Fibroblast of skin of left biceps (primary cell): ENCODE measurements around the gene CEBPA.
"Not testable (repeated sequence)": the region's sequence is repeated elsewhere in the genome, so short reads cannot be mapped to it uniquely, and the experiment has no call there.

Experiments used
- DNase-seq, 2 experiments: peaks; one replicate each; pipeline ENCODE4 v3.0.0-alpha.2; 2013; ENCODE audit warnings: low read depth in 2 of 2

Gene CEBPA

DNA sequence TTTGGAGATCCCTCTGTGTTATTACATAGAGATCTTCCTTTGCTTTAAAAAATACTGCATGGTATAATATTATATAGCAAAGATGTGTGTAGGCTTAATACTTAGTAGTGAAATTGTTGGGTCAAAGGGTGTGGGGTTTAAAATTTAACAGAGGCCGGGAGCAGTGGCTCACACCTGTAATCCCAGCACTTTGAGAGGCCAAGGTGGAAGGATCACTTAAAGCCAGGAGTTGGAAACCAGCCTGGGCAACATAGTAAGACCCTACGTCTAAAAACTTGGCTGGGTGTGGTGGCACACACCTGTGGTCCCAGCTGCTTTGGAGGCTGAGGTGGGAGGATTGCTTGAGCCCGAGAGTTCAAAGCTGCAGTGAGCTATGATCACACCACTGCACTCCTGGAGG, 22.3 kb upstream of the CEBPA start:
- no peak for DNase-seq

DNA sequence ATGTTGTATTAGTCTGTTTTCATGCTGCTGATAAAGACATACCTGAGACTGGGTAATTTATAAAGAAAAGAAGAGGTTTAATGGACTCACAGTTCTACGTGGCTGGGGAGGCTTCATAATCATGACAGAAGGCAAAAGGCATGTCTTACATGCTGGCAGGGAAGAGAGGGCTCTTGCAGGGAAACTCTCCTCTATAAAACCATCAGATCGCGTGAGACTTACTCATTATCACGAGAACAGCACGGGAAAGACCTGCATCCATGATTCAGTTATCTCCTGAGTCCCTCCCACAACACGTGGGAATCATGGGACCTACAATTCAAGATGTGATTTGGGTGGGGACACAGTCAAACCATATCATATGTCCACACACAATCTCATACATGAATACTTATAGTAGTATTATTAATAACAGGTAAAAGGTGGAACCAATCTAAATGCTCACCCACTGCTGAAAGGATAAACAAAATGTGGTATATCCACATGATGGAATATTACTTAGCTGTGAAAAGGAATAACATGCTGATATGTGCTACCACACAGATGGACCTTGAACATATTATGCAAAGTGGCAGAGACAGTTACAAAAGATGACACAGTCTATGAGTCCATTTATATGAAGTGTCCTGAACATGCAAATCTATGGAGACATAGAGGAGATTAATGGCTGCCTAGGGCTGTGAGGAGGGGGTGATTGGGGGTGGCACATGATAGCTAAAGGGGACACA, 20.9 kb upstream of the CEBPA start:
- no peak for DNase-seq

DNA sequence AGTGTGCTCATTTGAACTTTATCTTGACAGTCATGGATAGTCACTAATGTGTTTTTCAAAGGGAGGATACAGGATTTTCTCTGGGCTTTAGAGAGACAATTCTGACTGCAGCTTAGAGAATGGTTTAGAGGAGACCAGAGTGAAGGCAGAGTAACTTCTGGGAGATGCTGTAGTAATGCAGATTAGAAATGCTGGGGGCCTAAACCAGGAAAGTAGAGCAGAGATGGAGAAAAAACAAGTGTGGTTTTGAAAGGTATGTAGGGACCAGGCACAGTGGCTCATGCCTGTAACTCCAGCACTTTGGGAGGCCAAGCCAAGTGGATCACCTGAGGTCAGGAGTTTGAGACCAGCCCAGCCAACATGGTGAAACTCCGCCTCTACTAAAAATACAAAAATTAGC, 18.3 kb upstream of the CEBPA start:
- no peak for DNase-seq

GRCh38 chr19:33317991-33318390, 15.7 kb upstream of the CEBPA start:
- not testable (repeated sequence) for DNase-seq

DNA sequence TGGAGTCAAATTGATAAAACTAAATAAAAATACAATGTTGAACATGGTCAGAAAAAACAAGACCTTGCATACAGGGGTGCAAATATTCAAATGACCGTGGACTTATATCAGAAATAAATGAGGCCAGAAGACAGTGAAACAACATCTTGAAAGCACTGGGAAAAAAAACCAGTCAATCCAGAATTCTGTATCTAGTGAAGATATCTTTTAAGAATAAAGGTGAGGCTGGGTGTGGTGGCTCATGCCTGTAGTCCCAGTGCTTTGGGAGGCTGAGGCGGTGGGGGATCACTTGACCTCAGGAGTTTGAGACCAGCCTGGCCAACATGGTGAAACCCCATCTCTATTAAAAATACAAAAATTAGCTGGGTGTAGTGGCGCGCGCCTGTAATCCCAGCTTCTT, 15.2 kb upstream of the CEBPA start:
- DNase-seq = no peak

- no peak for DNase-seq
Measured at GRCh38 chr19:33316541-33317264, 14.4 kb upstream of the CEBPA start.

DNA sequence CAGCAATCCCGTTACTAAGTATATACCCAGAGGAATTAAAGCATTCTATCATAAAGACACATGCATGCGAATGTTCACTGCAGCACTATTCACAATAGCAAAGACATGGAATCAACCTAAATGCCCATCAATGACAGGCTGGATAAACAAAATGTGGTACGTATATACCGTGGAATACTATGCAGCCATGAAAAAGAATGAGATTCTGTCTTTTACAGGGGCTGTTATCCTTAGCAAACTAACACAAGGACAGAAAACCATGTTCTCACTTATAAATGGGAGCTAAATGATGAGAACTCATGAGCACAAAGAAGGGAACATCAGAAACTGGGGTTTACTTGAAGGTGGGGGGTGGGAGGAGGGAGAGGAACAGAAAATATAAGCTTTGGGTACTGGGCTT, 10.5 kb upstream of the CEBPA start:
- DNase-seq = not testable (repeated sequence)

DNA sequence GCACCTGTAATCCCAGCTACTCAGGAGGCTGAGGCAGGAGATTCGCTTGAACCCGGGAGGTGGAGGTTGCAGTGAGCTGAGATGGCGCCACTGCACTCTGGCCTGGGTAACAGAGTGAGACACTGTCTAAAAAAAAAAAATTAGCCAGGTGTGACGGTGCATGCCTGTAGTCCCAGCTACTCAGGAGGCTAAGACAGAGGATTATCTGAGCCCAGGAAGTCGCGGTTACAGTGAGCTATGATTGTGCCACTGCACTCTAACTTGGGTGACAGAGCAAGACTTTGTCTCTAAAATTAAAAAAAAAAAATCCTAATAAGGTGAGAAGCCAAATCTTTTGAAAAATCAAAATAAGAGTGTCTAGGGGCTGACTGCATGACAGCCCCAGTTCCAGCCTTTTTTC, 9.7 kb upstream of the CEBPA start:
- DNase-seq = no peak

DNA sequence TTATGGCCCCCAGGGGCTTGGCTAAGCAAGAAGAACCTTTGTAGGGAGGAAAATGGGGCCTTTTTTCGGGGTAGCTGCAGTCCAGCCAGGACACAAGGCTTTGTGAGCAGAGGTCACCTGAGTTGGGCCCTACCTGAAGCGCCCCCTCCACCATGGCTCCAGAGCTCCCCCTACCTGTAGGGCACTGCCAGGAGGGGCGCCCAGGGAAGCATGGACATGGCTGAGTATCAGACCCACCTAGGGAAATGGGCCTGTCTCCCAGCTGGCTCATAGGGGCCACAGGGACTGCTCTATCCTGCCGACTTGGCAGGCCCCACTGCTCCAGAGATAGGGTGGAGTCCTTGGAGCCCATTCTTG, 9.0 kb upstream of the CEBPA start:
- DNase-seq = no peak

- DNase-seq = no peak
Measured at GRCh38 chr19:33310606-33311325, 8.4 kb upstream of the CEBPA start.

- DNase-seq = no peak
Measured at GRCh38 chr19:33309826-33310225, 7.5 kb upstream of the CEBPA start.

- DNase-seq = no peak
Measured at GRCh38 chr19:33306853-33307792, 4.8 kb upstream of the CEBPA start.

DNA sequence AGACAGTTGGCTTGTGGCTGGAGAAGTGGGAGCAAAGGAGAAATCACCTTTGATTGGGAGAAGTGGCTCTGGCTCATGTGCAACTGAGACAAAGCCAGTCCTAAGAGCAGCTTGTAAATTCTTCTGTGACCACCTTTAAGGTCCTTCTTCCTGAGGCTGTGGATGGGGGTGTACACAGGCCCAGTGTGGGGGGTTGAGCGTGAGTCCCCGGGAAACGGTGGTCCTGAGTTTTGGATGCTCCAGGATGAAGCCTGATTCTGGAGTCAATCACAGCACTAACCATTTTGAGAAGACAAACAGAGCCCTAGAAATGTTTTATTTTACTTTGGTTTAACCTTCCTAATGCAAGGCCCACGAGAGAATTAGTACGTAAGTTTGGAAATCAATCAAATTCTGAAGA, 3.9 kb upstream of the CEBPA start:
- no peak for DNase-seq

DNA sequence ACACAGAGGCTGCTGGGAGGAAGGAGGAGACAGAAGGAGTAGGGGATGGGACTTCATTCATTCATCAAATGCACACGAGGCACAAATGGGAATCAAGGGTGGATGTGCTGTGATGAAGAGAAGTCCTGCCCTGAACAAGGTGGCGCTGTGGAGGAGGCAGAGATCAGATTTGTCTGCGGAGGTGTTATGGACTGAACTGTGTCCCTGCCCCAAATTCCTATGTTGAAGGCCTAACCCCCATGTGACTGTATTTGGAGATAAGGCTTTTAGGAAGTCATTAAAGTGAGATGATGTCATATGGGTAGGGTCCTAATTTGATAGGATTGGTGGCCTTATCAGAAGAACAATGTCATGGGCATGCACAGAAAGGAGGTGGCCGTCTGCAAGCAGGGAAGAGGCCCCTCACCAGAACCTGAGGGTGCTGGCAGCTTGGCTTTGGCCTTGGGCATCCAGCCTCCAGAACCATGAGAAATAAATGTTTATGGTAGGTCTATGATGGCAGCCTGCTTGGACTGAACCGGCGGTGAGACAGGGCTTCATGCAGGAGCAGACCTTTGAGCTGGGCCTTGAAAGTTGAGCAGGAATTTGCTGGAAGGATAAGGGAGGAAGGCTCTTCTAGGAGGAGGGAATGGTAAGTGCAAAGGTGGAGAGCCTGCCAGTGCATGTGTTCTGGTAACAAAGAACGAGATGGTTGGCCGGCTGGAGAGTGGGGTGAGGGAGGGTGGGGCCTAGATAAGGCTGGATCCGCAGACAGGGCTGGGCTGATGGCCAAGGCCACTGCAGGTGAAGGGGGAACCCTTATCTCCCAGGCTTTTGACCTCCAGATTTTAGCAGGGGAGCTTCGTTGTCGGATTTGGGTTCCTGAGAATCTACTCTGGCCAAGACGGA, 2.7 kb upstream of the CEBPA start:
- no peak for DNase-seq

DNA sequence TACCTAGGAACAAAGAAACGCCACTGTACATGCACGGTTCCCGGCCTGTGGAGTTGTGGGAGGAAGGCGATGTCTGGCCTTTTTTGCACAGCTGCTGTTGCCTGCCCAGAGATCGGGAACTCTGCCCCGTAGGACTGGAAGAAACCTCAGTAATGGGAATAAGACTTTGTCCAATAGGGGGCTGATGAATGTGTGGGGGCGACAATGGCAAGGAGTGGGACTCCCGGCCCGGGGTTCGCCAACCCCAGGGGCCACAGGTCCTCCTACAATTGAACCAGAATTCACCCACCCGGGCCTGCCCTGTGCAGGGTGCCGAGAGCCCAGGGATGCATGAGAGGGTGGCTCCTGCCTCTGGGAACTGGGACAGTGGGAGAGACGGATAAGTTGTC, 2.0 kb upstream of the CEBPA start:
- no peak for DNase-seq

- no peak for DNase-seq
Measured at GRCh38 chr19:33303791-33304345, 1.5 kb upstream of the CEBPA start.

- no peak for DNase-seq
Measured at GRCh38 chr19:33302974-33303790, 848 bp upstream of the CEBPA start.

DNA sequence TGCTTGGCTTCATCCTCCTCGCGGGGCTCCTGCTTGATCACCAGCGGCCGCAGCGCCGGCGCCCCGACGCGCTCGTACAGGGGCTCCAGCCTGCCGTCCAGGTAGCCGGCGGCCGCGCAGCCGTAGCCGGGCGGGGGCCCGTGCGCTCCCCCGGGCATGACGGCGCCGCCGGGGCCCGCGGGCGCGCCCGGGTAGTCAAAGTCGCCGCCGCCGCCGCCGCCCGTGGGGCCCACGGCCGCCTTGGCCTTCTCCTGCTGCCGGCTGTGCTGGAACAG, 497 bp downstream of the CEBPA start:
- DNase-seq = no peak

DNA sequence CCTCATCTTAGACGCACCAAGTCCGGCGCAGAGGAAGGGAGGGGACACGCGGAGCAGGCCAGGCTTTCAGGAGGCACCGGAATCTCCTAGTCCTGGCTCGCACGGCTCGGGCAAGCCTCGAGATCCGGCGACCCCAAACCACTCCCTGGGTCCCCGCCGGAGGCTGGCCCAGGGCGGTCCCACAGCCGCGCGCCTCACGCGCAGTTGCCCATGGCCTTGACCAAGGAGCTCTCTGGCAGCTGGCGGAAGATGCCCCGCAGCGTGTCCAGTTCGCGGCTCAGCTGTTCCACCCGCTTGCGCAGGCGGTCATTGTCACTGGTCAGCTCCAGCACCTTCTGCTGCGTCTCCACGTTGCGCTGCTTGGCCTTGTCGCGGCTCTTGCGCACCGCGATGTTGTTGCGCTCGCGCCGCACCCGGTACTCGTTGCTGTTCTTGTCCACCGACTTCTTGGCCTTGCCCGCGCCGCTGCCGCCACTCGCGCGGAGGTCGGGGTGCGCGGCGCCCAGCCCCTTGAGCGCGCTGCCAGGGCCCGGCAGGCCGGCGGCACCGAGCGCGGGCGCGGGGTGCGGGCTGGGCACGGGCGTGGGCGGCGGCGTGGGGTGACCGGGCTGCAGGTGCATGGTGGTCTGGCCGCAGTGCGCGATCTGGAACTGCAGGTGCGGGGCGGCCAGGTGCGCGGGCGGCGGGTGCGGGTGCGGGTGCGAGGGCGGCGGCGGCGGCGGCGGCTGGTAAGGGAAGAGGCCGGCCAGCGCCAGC, 1.0 kb downstream of the CEBPA start:
- DNase-seq = no peak

GRCh38 chr19:33300894-33301143, 1.5 kb downstream of the CEBPA start:
- DNase-seq = no peak
